GM19238 (cell line): Measurements from ENCODE around the gene BSCL2.
"Not testable (repeated sequence)": the region's sequence is repeated elsewhere in the genome, so short reads cannot be mapped to it uniquely, and the experiment has no call there.

Experiments
- DNase-seq: peaks from one replicate; pipeline ENCODE4 v3.0.0; 2011; ENCODE audit warnings: low spot score; ENCODE audit not compliant: insufficient read length

BSCL2 gene

GRCh38 chr11:62688491-62688890, 18.7 kb downstream of the BSCL2 start:
- DNase-seq = no peak

GRCh38 chr11:62687508-62688396, 19.5 kb downstream of the BSCL2 start:
- DNase-seq = no peak

GRCh38 chr11:62682518-62682917, 24.7 kb downstream of the BSCL2 start:
- no peak for DNase-seq

DNA sequence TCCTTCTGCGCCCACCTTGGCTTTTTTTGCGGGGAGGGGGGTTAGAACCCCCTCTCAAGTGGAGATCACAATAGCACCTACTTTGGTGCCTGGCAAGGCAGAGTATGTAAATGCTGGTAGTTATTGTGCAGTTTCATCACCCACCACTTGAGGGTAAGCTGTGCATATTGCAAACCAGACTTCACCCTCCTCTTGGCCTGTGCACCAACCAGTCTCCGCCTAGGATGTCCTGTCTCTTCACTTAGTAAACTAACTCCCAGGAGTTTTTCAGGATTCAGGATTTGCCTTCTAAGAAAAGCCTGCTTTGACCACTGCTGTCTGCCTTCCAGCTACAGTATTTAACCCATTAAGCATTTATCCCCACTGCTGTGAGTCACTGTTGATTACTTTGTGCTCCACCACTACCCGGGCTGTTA, 26.4 kb downstream of the BSCL2 start:
- no peak for DNase-seq

DNA sequence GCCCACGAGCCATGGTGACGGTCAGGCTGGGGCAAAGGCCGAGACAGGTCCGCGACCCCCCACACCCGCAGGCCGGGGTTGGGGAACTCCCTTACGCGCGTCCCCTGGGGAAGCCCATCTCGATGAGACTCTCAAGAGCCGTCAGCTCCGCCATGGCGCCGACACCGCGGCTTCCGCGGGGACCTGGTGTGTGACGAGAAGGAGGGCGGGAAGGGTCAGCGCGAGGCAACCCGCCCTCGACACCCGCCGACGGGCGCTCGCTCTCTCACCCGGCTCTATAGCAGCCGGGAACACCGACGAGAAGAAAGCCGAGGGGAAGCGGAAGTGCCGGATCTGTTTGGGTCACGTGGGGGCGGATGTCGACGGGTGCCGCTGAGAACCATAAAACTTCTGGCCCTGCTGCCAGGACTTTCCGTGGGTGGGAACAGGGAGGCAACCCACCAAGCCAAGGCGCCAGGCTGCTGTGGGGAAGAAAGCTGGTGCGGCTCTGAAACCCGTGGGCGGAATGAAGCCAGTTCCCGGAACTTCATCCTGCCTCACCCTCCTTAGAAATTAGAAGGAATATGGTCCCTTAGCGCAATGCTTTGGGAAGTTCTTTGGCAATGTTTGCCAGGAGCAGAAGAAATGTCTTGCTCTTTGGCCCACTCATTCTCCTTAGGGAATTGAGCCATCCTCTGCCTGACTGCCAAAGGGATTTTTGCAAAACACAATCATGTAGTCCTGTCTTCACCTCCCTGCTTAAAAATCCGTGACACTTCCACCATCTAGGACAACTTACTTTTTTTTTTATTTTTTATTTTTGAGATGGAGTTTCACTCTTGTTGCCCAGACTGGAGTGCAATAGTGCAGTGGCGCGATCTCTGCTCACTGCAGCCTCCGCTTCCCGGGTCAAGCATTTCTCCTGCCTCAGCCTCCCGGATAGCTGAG, 28.2 kb downstream of the BSCL2 start, which contains the start of gene UBXN1:
Gene UBXN1, minus strand, starts transcription at position 304 of the 927 bp plus-strand sequence. Its CDS starts 150 bp downstream, at position 154.
- DNase-seq = peak; percentile 91

- DNase-seq = no peak
These were observed 28.8 kb downstream of the BSCL2 start for GRCh38 chr11:62678433-62678769.

GRCh38 chr11:62677714-62678113, 29.5 kb downstream of the BSCL2 start:
- no peak for DNase-seq

GRCh38 chr11:62677156-62677555, 30.1 kb downstream of the BSCL2 start:
- DNase-seq = no peak

DNA sequence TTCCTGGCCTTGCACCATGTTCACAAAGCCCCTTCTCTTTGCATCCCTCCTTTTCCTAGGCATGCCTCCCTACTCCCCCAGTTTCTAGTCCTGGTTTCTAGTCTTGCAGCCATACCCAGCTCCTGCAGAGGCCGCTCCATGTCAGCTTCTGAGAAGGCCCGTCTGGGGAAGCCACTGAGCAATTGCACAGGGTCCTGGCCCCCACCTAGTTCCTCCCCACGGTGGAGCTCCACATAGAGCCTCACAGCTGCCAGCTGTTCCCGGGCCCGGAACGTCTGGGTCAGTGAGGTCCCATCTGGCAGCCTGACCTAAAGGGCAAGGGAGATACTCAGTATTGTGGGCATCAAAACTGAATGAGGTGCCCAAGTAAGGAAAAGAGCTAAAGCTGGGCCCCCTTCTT, 30.5 kb downstream of the BSCL2 start:
- no peak for DNase-seq

DNA sequence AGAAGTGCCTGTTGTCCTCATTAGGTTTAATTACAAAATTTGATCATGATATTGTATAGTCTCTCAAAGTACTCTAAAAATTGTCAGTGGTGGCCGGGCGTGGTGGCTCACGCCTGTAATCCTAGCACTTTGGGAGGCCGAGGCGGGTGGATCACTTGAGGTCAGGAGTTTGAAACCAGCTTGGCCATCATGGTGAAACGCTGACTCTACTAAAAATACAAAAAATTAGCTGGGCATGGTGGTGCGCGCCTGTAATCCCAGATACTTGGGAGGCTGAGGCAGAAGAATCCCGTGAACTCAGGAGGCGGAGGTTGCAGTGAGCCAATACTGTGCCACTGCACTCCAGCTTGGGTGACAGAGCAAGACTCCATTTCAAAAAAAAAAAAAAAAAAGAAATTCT, 31.8 kb downstream of the BSCL2 start:
- DNase-seq = not testable (repeated sequence)

- DNase-seq = no peak
These were observed 34.1 kb downstream of the BSCL2 start for GRCh38 chr11:62673196-62673525.

- DNase-seq = peak; percentile 78
These were observed 35.4 kb downstream of the BSCL2 start, which contains the start of the genes LBHD1 and UQCC3 for GRCh38 chr11:62671608-62672389. Gene LBHD1, minus strand, starts transcription at chr11:62672267. Its CDS starts 2,236 bp downstream, at chr11:62670031. Gene UQCC3, plus strand, starts transcription at chr11:62671673. Its CDS starts 73 bp downstream, at chr11:62671746.

DNA sequence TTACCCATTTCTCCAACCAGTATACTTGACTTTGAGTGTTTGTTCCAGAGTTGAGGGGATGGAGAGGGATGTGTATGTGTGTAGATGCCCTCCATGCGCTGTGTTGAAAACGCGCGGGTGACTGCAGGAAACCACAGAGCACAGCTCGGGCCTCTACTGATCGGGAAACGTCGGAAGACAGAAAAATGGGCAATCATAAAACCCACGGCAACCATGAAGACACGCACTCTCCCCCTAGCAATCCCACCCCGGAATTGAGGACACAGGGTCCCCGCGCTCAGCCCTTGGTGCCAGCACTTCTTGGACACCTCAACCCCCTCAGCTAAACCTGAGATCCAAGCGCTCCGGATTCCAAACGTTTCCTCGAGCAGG, 36.0 kb downstream of the BSCL2 start:
- no peak for DNase-seq

DNA sequence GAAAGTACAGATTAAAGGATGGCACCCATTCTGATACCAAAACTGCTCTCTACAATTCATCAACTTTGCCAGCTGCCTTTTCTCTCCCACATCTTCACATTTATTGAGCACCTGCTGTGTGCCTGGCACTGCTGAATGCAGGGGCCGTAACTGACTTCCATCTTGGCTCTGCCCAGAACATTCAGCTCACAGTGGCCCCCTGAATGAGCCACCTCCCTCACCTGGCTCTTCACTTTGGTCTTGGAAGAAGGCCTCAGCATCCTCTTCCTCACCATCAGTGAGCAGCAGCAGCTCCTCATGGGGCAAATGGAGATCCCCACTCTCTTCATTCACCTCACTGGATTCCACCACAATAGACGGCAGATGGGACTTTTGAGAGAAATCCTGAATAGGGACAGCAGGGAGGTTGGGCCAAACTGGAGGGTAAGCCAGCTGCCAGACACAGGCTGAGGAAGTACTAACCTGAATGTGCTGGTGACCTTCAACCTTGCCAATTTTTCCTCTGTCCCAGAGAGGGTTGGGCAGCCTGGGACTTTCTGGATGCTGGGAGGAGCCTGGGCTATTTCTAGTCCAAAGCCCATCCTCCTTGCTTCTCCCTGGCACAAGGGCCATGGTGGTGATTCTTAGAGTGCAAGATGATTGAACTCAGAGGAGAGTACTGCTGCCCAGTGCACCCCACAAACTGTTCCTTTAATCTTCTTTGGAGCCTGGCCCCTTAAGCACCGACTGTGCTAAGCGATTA, 37.6 kb downstream of the BSCL2 start:
- DNase-seq = no peak

- DNase-seq = no peak
These were observed 39.8 kb downstream of the BSCL2 start for GRCh38 chr11:62667460-62667859.

DNA sequence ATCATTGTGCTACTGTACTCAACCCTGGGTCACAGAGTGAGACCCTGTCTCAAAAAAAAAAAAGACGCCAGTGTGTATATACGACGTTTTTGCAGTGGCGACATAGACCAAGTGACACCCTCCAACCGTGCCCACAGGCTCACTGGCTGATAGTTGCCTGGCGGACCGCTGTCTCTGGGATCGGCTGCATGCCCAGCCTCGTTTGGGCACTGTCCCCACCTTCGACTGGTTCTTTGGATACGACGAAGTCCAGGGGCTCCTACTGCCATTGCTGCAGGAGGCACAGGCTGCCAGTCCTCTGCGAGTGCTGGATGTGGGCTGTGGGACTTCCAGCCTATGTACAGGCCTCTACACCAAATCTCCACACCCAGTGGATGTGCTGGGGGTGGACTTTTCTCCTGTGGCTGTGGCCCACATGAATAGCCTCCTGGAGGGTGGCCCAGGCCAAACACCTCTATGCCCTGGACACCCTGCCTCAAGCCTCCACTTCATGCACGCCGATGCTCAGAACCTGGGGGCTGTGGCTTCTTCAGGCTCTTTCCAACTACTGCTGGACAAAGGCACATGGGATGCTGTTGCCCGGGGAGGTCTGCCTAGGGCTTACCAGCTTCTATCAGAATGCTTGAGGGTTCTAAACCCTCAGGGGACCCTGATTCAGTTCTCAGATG, 40.8 kb downstream of the BSCL2 start:
- DNase-seq = no peak

DNA sequence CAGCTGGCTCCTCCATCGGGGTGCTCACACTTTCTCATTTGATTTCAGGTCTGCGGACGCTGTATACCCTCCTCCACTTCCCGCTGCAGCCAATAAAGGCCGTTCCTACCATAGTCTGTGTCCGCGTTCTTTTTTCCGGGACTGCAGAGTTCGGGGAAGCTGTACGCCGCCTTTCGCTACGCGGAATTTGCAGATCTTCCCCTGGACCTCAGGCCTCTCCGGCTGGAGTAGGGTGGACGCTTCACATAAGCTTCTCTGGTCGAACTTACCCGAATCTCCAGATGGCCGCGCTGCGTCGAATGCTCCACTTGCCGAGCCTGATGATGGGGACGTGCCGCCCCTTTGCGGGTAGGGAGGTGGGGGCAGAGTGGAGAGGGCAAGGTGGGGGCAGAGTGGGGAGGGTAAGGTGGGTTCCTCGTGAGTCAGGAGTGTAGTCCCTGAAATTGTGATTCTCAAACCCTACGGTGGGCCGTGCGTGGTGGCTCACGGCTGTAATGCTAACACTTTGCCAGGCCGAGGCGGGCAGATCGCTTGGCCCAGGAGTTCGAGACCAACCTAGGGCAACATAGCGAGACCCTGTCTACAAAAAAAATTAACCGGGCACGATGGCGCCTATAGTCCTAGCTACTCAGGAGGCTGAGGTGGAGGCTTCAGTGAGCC, 41.5 kb downstream of the BSCL2 start:
- no peak for DNase-seq

GRCh38 chr11:62665075-62665598, 42.1 kb downstream of the BSCL2 start, which contains the start of the genes C11orf98 and CSKMT:
Gene C11orf98, minus strand, starts transcription at chr11:62665210. Its CDS starts 41 bp downstream, at chr11:62665169.
Gene CSKMT, plus strand, starts transcription at chr11:62665312. Its CDS starts 568 bp downstream, at chr11:62665880.
- DNase-seq = peak; percentile 95
